K562 (cell line): ENCODE measurements around the gene ADM2. TPM values are rescaled to one million over a fixed set of nuclear protein-coding genes. Genes with fewer than 3 reads are reported as not detected.
A peak's percentile ranks its signal among the peaks of the same experiment; 100 is the strongest.

Experiments used
- ARID1B ChIP-seq: fragments of 450-650 bp; IDR thresholded peaks from 2 replicates; pipeline ENCODE4 v1.6.1; 2016; ENCODE audit warnings: antibody characterized with exemption, mild to moderate bottlenecking, inconsistent platforms
- KAT7 ChIP-seq: sonication (generic); formaldehyde crosslinking; IDR thresholded peaks from 2 replicates; pipeline ENCODE4 v1.8.0; 2022; ENCODE audit warnings: missing genetic modification reagents, mild to moderate bottlenecking, borderline replicate concordance
- NCOA4 ChIP-seq: fragments of 450-650 bp; IDR thresholded peaks from 2 replicates; pipeline ENCODE4 v1.6.1; 2018; ENCODE audit warnings: mild to moderate bottlenecking; ENCODE audit not compliant: partially characterized antibody
- NCOR1 ChIP-seq: fragments of 450-650 bp; IDR thresholded peaks from 2 replicates; pipeline ENCODE4 v1.6.1; 2016; ENCODE audit warnings: mild to moderate bottlenecking, moderate library complexity
- NUFIP1 ChIP-seq: fragments of 450-650 bp; IDR thresholded peaks from 2 replicates; pipeline ENCODE4 v1.6.1; 2018; ENCODE audit not compliant: partially characterized antibody
- TEAD4 ChIP-seq, 2 experiments: sonication (generic) in 1 of 2; formaldehyde crosslinking in 1 of 2; IDR thresholded peaks; 2 replicates each; pipeline versions ENCODE4 v1.6.1 to v1.8.0; 2012 to 2022; ENCODE audit warnings: borderline replicate concordance in 1 of 2, inconsistent platforms in 1 of 2, low read length in 1 of 2, mild to moderate bottlenecking in 1 of 2, missing genetic modification reagents in 1 of 2
- XRCC3 ChIP-seq: fragments of 450-650 bp; IDR thresholded peaks from 2 replicates; pipeline ENCODE4 v1.6.1; 2017; ENCODE audit warnings: mild to moderate bottlenecking, moderate library complexity
- ZBTB17 ChIP-seq: fragments of 450-650 bp; formaldehyde crosslinking; IDR thresholded peaks from 2 replicates; pipeline ENCODE4 v1.4.0; 2020; ENCODE audit warnings: mild to moderate bottlenecking
- ZBTB7A ChIP-seq: IDR thresholded peaks from 2 replicates; pipeline ENCODE4 v1.6.1; 2011; ENCODE audit warnings: low read depth, mild to moderate bottlenecking, low read length, moderate library complexity, borderline replicate concordance; ENCODE audit not compliant: control insufficient read depth
- ZNF175 ChIP-seq: fragments of 200-800 bp; sonication (Bioruptor generic); IDR thresholded peaks from 2 replicates; pipeline ENCODE4 v1.6.1; 2016; ENCODE audit warnings: low read depth, mild to moderate bottlenecking, missing genetic modification characterization, missing compliant biosample characterization
- ZNF232 ChIP-seq: sonication (generic); formaldehyde crosslinking; IDR thresholded peaks from 2 replicates; pipeline ENCODE4 v1.8.0; 2022; ENCODE audit warnings: mild to moderate bottlenecking, missing genetic modification reagents
- ZNF445 ChIP-seq: fragments of 250-450 bp; sonication (Bioruptor Pico); IDR thresholded peaks from 2 replicates; pipeline ENCODE4 v1.4.0; 2020; ENCODE audit warnings: low read depth, mild to moderate bottlenecking, moderate library complexity
- ZNF696 ChIP-seq: fragments of 250-450 bp; sonication (Bioruptor Pico); conservative IDR thresholded peaks from 2 replicates; pipeline ENCODE4 v1.4.0; 2020; ENCODE audit warnings: mild to moderate bottlenecking, moderate library complexity
- polyA plus RNA-seq, 8 experiments: library from polyadenylated mRNA; depleted of rRNA in 4 of 8; stranded (reverse) in 5 of 8; unstranded in 3 of 8; fragments of >200 nt; fragmentation: Nextera tagmentation in 2 of 8; fragmentation: Illumina TruSeq in 1 of 8; extraction: Ambion mirVana in 2 of 8; extraction: Trizol in 1 of 8; gene quantifications; 2 replicates each; pipeline versions ENCODE4 v1.2.1 to v1.2.3, GENCODE V29; 2011 to 2014; ENCODE audit warnings: inconsistent platforms in 1 of 8, missing spikeins in 1 of 8
- total RNA-seq, 7 experiments: library from RNA; depleted of rRNA in 6 of 7; stranded (reverse); fragments of >200 nt in 6 of 7; fragmentation: Illumina TruSeq in 2 of 7; extraction: Trizol in 2 of 7; gene quantifications; 2 replicates each; pipeline versions ENCODE4 v1.2.1 to v1.2.3, GENCODE V29; 2011 to 2021; ENCODE audit warnings: low replicate concordance in 1 of 7
- TF ChIP-seq, protein P1 (sequence below), 2 experiments: fragments of 450-650 bp; IDR thresholded peaks; 2 replicates each; pipeline ENCODE4 v1.6.1; 2018; ENCODE audit warnings: mild to moderate bottlenecking in 2 of 2, low read depth in 1 of 2; ENCODE audit not compliant: partially characterized antibody in 2 of 2
- TF ChIP-seq, protein P2 (sequence below): sonication (generic); formaldehyde crosslinking; IDR thresholded peaks from 2 replicates; pipeline ENCODE4 v1.8.1; 2023; ENCODE audit warnings: mild to moderate bottlenecking, missing genetic modification reagents
- TF ChIP-seq, protein P3 (sequence below): fragments of 250-450 bp; sonication (Bioruptor Pico); IDR thresholded peaks from 2 replicates; pipeline ENCODE4 v1.4.0; 2020; ENCODE audit warnings: mild to moderate bottlenecking, moderate library complexity
- TF ChIP-seq, protein P4 (sequence below): sonication (generic); formaldehyde crosslinking; IDR thresholded peaks from 2 replicates; pipeline ENCODE4 v1.5.0; 2020; ENCODE audit warnings: missing genetic modification reagents

The ADM2 gene
- total and polyA plus RNA-seq, 9 of the 15 experiments (the other 6 are each of a cell fraction or from before 2014, with no cell fraction given), result 0.11 to 5.1 (median 0.38) TPM

DNA sequence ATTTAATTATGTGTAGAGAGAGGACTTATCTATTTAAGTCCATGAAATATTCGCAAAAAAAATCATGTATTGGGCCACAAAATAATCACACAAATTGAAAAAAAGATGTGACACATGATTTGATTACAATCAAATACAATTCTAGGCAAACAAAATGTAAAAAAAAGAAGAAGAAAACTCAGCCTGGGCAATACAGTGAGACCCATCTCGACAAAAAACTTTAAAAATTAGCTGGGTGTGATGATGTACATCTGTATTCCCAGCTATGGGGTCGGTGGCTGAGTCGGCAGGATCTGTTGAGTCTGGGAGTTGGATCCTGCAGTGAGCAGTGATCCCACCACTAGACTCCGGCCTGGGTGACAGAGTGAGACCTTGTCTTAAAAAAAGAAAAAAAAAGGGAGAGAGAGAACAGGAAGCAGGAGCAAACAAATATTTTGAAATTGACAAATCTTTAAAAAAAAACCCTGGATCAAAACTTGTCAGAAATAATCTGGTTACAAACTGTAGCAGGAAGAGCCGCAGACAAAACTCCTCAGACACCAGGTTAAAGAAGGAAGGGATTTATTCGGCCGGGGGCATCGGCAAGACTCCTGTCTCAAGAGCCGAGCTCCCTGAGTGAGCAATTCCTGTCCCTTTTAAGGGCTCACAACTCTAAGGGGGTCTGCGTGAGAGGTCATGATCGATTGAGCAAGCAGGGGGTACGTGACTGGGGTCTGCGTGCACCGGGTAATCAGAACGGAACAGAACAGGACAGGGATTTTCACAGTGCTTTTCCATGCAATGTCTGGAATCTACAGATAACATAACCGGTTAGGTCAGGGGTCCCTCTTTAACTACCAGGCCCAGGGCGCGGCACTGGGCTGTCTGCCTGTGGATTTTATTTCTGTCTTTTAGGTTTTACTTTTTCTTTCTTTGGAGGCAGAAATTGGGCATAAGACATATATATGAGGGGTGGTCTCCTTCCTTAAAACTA lies 51.8 kb downstream of the ADM2 start (continued):
- TF ChIP-seq, protein P1, sequence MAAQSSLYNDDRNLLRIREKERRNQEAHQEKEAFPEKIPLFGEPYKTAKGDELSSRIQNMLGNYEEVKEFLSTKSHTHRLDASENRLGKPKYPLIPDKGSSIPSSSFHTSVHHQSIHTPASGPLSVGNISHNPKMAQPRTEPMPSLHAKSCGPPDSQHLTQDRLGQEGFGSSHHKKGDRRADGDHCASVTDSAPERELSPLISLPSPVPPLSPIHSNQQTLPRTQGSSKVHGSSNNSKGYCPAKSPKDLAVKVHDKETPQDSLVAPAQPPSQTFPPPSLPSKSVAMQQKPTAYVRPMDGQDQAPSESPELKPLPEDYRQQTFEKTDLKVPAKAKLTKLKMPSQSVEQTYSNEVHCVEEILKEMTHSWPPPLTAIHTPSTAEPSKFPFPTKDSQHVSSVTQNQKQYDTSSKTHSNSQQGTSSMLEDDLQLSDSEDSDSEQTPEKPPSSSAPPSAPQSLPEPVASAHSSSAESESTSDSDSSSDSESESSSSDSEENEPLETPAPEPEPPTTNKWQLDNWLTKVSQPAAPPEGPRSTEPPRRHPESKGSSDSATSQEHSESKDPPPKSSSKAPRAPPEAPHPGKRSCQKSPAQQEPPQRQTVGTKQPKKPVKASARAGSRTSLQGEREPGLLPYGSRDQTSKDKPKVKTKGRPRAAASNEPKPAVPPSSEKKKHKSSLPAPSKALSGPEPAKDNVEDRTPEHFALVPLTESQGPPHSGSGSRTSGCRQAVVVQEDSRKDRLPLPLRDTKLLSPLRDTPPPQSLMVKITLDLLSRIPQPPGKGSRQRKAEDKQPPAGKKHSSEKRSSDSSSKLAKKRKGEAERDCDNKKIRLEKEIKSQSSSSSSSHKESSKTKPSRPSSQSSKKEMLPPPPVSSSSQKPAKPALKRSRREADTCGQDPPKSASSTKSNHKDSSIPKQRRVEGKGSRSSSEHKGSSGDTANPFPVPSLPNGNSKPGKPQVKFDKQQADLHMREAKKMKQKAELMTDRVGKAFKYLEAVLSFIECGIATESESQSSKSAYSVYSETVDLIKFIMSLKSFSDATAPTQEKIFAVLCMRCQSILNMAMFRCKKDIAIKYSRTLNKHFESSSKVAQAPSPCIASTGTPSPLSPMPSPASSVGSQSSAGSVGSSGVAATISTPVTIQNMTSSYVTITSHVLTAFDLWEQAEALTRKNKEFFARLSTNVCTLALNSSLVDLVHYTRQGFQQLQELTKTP (IDR thresholded peaks at IDR 0.05; ENCODE audit: low read depth in 1 of 2, partially characterized antibody in 2 of 2), result no peak
- peak; percentile 76 for TF ChIP-seq NCOR1
- TF ChIP-seq NUFIP1, result no peak
- peak; percentile 68; the same call in 1 of the 2 replicates for TF ChIP-seq ZBTB7A
- no peak for TF ChIP-seq ZNF696 (CRISPR knock-in tag)
- TF ChIP-seq, protein P2, sequence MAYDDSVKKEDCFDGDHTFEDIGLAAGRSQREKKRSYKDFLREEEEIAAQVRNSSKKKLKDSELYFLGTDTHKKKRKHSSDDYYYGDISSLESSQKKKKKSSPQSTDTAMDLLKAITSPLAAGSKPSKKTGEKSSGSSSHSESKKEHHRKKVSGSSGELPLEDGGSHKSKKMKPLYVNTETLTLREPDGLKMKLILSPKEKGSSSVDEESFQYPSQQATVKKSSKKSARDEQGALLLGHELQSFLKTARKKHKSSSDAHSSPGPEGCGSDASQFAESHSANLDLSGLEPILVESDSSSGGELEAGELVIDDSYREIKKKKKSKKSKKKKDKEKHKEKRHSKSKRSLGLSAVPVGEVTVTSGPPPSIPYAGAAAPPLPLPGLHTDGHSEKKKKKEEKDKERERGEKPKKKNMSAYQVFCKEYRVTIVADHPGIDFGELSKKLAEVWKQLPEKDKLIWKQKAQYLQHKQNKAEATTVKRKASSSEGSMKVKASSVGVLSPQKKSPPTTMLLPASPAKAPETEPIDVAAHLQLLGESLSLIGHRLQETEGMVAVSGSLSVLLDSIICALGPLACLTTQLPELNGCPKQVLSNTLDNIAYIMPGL, result no peak
- TF ChIP-seq XRCC3, result no peak
- TF ChIP-seq ZBTB17 (CRISPR knock-in tag), result no peak
- TF ChIP-seq, protein P3, sequence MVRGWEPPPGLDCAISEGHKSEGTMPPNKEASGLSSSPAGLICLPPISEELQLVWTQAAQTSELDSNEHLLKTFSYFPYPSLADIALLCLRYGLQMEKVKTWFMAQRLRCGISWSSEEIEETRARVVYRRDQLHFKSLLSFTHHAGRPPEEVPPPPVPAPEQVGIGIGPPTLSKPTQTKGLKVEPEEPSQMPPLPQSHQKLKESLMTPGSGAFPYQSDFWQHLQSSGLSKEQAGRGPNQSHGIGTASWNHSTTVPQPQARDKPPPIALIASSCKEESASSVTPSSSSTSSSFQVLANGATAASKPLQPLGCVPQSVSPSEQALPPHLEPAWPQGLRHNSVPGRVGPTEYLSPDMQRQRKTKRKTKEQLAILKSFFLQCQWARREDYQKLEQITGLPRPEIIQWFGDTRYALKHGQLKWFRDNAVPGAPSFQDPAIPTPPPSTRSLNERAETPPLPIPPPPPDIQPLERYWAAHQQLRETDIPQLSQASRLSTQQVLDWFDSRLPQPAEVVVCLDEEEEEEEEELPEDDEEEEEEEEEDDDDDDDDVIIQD (CRISPR knock-in tag), result no peak
- TF ChIP-seq TEAD4 (IDR thresholded peaks at IDR 0.05; ENCODE audit: low read length), result peak; percentile 69
- no peak for TF ChIP-seq TEAD4 (CRISPR knock-in tag; IDR thresholded peaks at IDR 0.05; ENCODE audit: borderline replicate concordance)
- TF ChIP-seq ZNF445 (CRISPR knock-in tag), result no peak
- peak; percentile 84 for TF ChIP-seq ARID1B
- TF ChIP-seq ZNF175 (CRISPR knock-in tag), result 0 out of 2 replicates have a peak, but pooled peaks have one; percentile 3
- no peak for TF ChIP-seq ZNF232 (CRISPR knock-in tag)
- TF ChIP-seq NCOA4, result no peak
- TF ChIP-seq KAT7 (CRISPR knock-in tag), result no peak
- TF ChIP-seq, protein P4, sequence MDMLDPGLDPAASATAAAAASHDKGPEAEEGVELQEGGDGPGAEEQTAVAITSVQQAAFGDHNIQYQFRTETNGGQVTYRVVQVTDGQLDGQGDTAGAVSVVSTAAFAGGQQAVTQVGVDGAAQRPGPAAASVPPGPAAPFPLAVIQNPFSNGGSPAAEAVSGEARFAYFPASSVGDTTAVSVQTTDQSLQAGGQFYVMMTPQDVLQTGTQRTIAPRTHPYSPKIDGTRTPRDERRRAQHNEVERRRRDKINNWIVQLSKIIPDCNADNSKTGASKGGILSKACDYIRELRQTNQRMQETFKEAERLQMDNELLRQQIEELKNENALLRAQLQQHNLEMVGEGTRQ (CRISPR knock-in tag), result no peak
